ENCODE data around the gene IRF8.

The IRF8 gene, protein sequence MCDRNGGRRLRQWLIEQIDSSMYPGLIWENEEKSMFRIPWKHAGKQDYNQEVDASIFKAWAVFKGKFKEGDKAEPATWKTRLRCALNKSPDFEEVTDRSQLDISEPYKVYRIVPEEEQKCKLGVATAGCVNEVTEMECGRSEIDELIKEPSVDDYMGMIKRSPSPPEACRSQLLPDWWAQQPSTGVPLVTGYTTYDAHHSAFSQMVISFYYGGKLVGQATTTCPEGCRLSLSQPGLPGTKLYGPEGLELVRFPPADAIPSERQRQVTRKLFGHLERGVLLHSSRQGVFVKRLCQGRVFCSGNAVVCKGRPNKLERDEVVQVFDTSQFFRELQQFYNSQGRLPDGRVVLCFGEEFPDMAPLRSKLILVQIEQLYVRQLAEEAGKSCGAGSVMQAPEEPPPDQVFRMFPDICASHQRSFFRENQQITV

DNA sequence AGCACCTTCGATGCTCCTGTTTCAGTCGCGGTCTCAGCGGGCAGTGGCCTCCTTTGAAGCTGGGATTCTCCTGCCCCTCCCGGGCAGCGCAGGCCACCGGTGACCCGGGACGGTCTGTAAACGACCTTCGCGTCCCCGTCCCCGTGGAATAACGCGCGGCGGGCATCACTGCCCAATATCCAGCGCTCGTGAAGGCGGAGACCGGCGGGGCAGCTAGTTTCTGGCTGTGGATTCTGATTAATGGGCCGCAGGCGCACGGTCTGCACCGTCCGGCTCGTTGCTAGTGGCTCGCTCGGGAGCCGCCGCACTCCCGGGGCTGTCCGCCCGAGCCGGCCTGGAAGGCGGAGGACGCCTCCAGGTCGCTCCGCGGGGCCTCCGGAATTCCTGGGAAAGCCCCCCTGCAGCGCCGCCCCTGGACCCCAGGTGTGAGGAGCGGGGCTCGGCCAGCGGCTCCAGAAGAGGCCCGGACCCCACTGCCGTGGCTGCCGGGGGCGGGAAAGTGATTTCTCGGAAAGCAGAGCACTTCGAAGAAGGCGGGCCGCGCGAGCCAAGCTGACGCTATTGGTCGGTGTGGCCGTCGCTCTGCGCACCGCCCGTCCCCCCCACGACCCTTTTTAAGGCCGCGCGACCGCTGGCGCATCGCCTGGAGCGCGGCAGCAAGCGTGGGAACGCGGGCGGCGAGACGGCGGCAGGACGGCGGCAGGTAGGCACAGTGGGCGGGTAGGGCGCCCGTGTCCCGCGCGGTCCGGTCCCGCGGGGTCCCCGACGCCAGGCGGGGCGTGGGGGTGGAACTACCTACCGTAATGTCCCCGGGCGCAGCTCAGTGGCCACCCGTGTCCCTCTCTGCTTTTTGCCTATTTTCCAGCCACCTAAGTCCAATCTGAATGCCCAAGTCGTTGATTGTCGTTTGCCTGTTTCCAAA, at the start of gene IRF8:
TSS of gene IRF8 (plus strand) at position 642 of the 922 bp plus-strand sequence. CDS start 3,854 bp downstream, outside the sequence.
- no peak within 1 kb of the TSS; the same call in 1 of the 2 replicates for H3K4me3 ChIP-seq (ENCODE audit: control insufficient read depth, low read depth, low read length)
- TF ChIP-seq, protein P1, sequence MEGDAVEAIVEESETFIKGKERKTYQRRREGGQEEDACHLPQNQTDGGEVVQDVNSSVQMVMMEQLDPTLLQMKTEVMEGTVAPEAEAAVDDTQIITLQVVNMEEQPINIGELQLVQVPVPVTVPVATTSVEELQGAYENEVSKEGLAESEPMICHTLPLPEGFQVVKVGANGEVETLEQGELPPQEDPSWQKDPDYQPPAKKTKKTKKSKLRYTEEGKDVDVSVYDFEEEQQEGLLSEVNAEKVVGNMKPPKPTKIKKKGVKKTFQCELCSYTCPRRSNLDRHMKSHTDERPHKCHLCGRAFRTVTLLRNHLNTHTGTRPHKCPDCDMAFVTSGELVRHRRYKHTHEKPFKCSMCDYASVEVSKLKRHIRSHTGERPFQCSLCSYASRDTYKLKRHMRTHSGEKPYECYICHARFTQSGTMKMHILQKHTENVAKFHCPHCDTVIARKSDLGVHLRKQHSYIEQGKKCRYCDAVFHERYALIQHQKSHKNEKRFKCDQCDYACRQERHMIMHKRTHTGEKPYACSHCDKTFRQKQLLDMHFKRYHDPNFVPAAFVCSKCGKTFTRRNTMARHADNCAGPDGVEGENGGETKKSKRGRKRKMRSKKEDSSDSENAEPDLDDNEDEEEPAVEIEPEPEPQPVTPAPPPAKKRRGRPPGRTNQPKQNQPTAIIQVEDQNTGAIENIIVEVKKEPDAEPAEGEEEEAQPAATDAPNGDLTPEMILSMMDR (IDR thresholded peaks at IDR 0.05; ENCODE audit: control insufficient read depth, insufficient read depth, low read depth, low read length, missing control alignments) = no peak
- no peak for DNase-seq (ENCODE audit: low read depth)

DNA sequence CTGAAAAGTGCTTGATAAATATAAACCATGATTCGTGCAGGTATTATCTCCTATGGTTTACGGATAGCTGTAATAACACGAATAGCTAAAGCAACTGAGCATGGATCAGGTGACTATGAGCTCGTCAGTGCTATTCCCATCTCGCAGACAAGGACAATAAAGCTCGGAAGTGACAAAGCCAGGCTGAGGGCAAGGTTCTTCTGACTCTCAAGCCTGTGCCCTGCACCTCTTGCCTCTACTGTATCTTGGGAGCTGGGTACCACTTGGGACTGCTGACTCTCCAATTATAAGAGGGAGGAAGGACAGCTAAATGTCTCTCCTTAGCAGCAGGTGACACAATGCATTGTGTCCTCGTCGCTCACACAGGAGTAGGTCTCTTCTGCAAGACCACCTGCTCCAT, 49.6 kb upstream of the IRF8 start:
- no peak for DNase-seq (ENCODE audit: low read depth)
- H3K4me3 ChIP-seq (ENCODE audit: control insufficient read depth, low read depth, low read length) = no peak overlapping the region

DNA sequence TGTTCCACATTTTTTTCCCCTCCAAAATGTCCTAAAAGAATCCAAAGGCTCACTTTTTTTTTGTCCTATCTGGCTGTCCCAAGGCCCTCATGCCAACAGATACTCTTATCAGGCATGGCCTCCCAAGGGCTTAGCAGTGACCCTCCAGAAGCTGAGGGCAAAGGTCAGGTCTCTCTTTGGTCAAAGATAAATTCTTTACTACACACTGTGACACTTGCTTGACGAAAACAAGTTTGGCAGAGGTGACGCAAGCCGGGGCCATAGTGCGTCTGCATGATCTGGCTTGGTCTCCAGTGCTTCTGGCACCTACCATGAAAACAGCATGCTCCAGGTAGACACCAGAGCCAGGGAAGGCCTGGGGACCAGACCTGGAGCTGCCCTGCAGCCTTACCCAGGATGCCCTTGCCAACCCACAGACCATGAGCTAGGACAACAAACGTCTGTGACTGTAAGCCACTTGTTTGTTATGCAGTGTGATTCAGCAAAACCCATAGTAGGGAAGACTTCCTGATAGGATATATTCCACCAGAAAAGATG, 48.5 kb upstream of the IRF8 start:
- DNase-seq (ENCODE audit: low read depth) = no peak
- TF ChIP-seq, protein P1 (IDR thresholded peaks at IDR 0.05; ENCODE audit: control insufficient read depth, insufficient read depth, low read depth, low read length, missing control alignments) = no peak
- H3K4me3 ChIP-seq (ENCODE audit: control insufficient read depth, low read depth, low read length) = no peak overlapping the region

More for the DNA sequence above, 49.6 kb upstream of the IRF8 start:
- TF ChIP-seq, protein P1 (IDR thresholded peaks at IDR 0.05; ENCODE audit: control insufficient read depth, insufficient read depth, low read depth, low read length, missing control alignments) = no peak

DNA sequence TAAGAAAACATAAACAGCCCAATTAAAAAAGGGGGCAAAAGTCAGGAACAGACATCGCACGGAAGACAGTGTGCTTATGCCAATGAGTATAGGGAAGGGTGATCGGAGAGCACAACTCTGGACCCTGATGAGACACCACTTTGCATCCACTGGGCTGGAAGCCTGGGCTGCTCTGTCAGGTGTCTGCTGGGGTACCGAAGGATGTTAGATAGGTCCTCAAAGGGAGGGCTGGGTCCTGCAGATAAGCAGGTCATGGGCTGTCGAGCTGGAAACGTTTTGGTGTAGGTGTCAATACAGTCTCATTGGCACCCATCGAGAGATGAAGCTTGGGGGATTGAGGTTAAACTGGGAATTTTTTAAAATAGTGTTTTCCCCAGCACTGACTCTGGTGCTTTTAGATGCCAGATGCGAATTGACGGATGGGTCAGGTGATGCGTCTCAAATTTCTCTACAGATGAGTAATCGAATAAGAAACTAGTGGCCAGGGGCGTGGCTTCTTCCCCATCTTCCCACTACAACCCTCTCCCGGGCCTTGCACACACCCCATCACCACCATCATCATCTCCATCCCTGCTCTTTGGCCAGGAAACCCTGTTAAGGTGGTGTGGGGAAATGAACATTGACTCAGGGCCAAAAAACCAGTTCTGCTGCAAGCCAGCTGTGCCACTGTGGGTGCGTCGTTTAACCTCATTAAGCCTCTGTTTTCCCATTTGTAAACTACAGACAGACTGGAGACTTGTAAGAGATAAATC, 47.8 kb upstream of the IRF8 start:
- no peak overlapping the region for H3K4me3 ChIP-seq (ENCODE audit: control insufficient read depth, low read depth, low read length)
- DNase-seq (ENCODE audit: low read depth) = no peak
- TF ChIP-seq, protein P1 (IDR thresholded peaks at IDR 0.05; ENCODE audit: control insufficient read depth, insufficient read depth, low read depth, low read length, missing control alignments) = no peak

DNA sequence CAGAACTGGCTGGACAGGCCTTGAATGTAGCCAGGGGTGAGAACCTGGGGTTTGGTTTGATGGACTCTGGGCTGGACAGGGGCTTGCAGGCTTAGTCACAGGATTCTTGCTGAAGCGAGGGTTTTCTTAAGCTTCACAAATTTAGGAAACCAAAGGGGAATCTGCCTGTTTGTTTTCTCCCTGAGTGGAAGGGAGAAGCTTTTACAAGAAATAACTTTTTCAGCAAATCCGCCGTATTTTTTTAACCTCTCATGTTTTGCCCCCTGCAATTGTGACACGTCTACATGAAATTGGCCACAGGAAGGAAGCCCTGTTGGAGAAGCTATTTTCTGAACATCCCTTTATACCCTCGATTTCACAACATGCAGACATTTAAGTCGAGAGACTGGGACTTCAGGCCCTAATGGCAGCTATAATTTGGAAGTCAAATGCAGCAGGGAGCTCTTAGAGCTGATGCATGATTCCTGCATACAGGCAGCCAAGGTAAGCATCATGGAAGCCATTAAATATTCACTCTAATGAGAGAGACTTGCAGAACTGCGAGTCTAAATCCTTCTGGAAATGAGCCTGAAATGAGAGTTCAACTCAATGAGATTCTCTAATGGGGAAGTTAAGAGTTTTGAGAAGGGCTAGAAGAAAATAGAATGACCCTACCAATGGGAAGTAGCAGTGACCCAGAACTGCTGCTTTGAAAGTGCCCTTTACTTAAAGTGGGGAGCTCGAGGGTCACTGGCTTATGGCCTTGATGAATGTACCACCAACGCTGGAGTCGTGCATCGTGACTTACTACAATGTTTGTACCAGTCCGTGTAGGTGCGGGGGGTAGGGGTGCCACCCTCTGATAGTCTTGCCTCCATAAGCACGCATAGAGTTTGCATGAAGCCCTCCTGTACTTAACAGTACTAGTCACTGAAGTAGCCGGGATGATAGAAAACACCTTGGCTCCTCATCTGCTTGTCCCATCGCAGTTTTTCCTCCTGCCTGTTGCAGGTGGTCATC, 45.1 kb upstream of the IRF8 start:
- TF ChIP-seq, protein P1 (IDR thresholded peaks at IDR 0.05; ENCODE audit: control insufficient read depth, insufficient read depth, low read depth, low read length, missing control alignments) = no peak
- no peak for DNase-seq (ENCODE audit: low read depth)
- no peak overlapping the region for H3K4me3 ChIP-seq (ENCODE audit: control insufficient read depth, low read depth, low read length)
